ENCODE measurements around the gene IKBKE.
A peak's percentile ranks its signal among the peaks of the same experiment; 100 is the strongest.

Gene IKBKE

DNA sequence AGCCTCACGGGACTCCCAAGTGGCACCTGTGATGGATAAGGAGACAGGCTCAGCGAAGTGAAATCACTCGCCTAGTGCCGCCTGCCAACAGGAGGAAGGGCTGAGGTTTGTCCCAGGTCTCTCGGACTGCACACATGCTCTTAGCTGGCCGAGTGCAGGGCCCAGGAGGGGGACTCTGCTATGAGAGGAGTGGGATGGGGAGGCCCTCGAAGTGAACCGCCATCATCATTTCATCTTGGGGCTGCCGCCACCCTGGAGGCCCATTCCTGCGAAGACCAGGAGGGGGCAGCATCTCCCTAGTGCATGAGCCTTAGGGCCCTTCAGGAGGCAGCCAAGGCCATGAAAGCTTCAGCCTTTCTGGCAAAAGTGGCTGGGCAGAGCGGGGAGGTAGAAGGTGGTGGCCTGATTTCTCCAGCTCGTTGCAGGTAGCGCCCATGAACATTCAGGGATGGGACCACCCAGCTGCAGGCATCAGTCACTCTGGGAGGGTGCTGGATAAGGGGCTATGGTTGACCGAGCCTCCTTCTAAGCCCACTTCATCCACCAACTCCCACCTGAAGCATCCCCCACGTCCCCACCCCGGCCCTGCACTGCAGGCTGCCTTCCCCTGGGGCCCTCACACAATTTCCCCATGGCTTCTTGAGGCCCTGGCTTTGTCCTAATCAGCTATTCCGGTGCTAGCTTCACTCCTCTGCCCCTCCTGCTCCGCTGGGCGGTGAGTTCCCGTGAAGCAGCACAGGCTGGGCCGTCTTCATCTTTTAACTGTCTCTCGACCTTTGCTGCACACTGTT lies 19.9 kb downstream of the IKBKE start:
- peak; percentile 88 for DNase-seq (ENCODE audit: low read depth)
- no peaks in the 10 kb centered on the region for H3K27me3 ChIP-seq (replicated peaks; ENCODE audit: control insufficient read depth, insufficient read depth, low read length)
- no peak overlapping the region for H3K4me3 ChIP-seq (ENCODE audit: low read length)
- H3K9ac ChIP-seq (ENCODE audit: low read length), result no peak overlapping the region
- H3K4me1 ChIP-seq (ENCODE audit: control insufficient read depth, insufficient read depth, low read length), result peaks cover 10% of the 10 kb centered on the region
- H3K36me3 ChIP-seq (ENCODE audit: control insufficient read depth, insufficient read depth, low read length, severe bottlenecking), result peaks cover 39% of the 10 kb centered on the region
- H3K9me3 ChIP-seq (ENCODE audit: control insufficient read depth, low read length), result no peaks in the 10 kb centered on the region

GRCh38 chr1:206490771-206491405 lies 20.6 kb downstream of the IKBKE start:
- no peak for DNase-seq (ENCODE audit: low read depth)
- H3K27me3 ChIP-seq (replicated peaks; ENCODE audit: control insufficient read depth, insufficient read depth, low read length), result no peaks in the 10 kb centered on the region
- no peak overlapping the region for H3K9ac ChIP-seq (ENCODE audit: low read length)
- no peak overlapping the region for H3K4me3 ChIP-seq (ENCODE audit: low read length)
- H3K4me1 ChIP-seq (ENCODE audit: control insufficient read depth, insufficient read depth, low read length), result peaks cover 17% of the 10 kb centered on the region
- H3K36me3 ChIP-seq (ENCODE audit: control insufficient read depth, insufficient read depth, low read length, severe bottlenecking), result peaks cover 39% of the 10 kb centered on the region
- no peaks in the 10 kb centered on the region for H3K9me3 ChIP-seq (ENCODE audit: control insufficient read depth, low read length)

DNA sequence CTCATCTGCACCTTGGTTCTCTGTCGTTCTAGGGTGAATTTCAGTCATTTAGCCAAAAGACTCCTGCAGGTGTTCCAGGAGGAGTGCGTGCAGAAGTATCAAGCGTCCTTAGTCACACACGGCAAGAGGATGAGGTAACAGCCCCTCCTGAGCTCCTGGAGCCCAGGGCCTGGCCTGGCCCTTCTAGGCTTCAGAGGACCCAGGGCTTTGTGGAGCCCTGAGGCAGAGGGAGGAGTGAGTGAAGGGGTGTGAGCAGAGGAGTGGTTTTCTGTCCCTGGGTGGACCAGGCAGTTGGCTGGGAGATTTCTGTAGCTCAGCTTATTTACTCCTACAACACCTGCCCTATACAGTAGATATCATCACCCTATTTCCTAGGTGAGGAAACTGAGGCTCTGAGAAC lies 21.3 kb downstream of the IKBKE start:
- Histone ChIP-seq H3K4me1 (ENCODE audit: control insufficient read depth, insufficient read depth, low read length) (peaks cover 24% of the 10 kb centered on the region), H3K4me3 (ENCODE audit: low read length) (no peak overlapping the region), H3K9ac (ENCODE audit: low read length) (no peak overlapping the region), H3K27me3 (replicated peaks; ENCODE audit: control insufficient read depth, insufficient read depth, low read length) (no peaks in the 10 kb centered on the region), H3K36me3 (ENCODE audit: control insufficient read depth, insufficient read depth, low read length, severe bottlenecking) (peaks cover 39% of the 10 kb centered on the region), H3K9me3 (ENCODE audit: control insufficient read depth, low read length) (no peaks in the 10 kb centered on the region)
- DNase-seq (ENCODE audit: low read depth), result no peak

DNA sequence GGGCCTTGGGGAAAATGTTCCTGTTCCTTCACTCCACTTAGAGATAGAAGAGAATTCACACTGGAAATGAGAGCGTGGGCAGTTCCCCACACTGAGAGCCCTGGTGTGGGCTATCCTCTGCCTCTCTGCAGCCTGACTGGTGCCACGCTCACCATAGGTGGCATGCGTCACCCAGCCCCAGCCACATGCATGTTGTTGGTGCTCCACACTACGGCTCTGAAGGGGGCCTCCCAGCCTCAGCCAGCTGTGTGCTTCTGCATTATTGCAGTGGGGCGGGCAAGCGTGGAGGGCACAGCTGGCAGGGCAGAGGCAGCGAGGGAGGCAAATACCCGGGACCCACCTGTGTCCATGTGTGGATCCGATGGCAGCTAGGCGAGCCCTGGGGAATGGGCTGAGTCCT lies 22.3 kb downstream of the IKBKE start:
- Histone ChIP-seq H3K27me3 (replicated peaks; ENCODE audit: control insufficient read depth, insufficient read depth, low read length) (no peaks in the 10 kb centered on the region), H3K4me3 (ENCODE audit: low read length) (no peak overlapping the region), H3K9me3 (ENCODE audit: control insufficient read depth, low read length) (no peaks in the 10 kb centered on the region), H3K9ac (ENCODE audit: low read length) (no peak overlapping the region), H3K4me1 (ENCODE audit: control insufficient read depth, insufficient read depth, low read length) (peaks cover 28% of the 10 kb centered on the region), H3K36me3 (ENCODE audit: control insufficient read depth, insufficient read depth, low read length, severe bottlenecking) (peaks cover 39% of the 10 kb centered on the region)
- no peak for DNase-seq (ENCODE audit: low read depth)

DNA sequence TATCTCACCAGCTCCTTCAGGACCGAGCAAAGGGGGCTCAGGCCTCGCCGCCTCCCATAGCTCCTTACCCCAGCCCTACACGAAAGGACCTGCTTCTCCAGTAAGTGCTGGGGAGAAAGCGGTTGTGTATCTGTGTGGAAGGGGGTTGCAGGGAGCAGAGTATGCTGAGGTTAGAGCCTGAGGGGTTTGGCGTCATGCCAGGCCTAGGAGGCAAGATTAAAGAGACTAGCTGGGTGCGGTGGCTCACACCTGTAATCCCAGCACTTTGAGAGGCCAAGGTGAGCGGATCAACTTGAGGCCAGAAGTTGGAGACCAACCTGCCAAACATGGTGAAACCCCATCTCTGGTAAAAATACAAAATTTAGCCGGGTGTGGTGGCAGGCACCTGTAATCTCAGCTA lies 23.0 kb downstream of the IKBKE start:
- Histone ChIP-seq H3K4me3 (ENCODE audit: low read length) (no peak overlapping the region), H3K9ac (ENCODE audit: low read length) (no peak overlapping the region), H3K4me1 (ENCODE audit: control insufficient read depth, insufficient read depth, low read length) (peaks cover 33% of the 10 kb centered on the region), H3K9me3 (ENCODE audit: control insufficient read depth, low read length) (no peaks in the 10 kb centered on the region), H3K36me3 (ENCODE audit: control insufficient read depth, insufficient read depth, low read length, severe bottlenecking) (peaks cover 33% of the 10 kb centered on the region), H3K27me3 (replicated peaks; ENCODE audit: control insufficient read depth, insufficient read depth, low read length) (no peaks in the 10 kb centered on the region)
- DNase-seq (ENCODE audit: low read depth), result no peak

DNA sequence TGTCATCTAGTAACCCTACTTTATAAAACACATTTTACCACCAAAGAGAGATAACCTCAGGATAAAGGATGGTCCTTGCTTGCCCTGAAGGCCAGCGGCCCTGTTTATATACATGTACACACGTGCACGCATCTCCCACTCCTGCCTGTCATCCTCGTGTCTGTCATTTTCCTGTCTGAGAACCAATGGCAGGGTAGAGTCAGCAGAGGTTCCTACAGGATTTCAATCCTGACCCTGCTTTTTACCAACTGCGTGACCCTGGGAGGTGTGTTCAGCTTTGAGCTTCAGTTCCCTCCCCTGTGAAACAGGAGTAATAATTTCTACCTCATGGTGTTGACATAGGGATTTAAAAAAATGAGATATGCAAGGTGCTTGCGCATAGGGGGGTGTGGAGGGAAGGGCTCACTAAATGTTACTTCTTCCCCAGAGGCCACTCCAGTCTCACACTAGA lies 24.8 kb downstream of the IKBKE start:
- DNase-seq (ENCODE audit: low read depth), result no peak
- no peaks in the 10 kb centered on the region for H3K9me3 ChIP-seq (ENCODE audit: control insufficient read depth, low read length)

GRCh38 chr1:206495493-206496046 lies 25.3 kb downstream of the IKBKE start:
- Histone ChIP-seq H3K27me3 (replicated peaks; ENCODE audit: control insufficient read depth, insufficient read depth, low read length) (no peaks in the 10 kb centered on the region), H3K4me1 (ENCODE audit: control insufficient read depth, insufficient read depth, low read length) (peaks cover 31% of the 10 kb centered on the region), H3K4me3 (ENCODE audit: low read length) (peak overlapping the region; percentile 8), H3K9ac (ENCODE audit: low read length) (peak overlapping the region; percentile 13), H3K9me3 (ENCODE audit: control insufficient read depth, low read length) (no peaks in the 10 kb centered on the region), H3K36me3 (ENCODE audit: control insufficient read depth, insufficient read depth, low read length, severe bottlenecking) (peaks cover 33% of the 10 kb centered on the region)
- DNase-seq (ENCODE audit: low read depth), result no peak

More for the DNA sequence above, 24.8 kb downstream of the IKBKE start:
- Histone ChIP-seq H3K9ac (ENCODE audit: low read length) (peak overlapping the region; percentile 13), H3K4me1 (ENCODE audit: control insufficient read depth, insufficient read depth, low read length) (peaks cover 31% of the 10 kb centered on the region), H3K36me3 (ENCODE audit: control insufficient read depth, insufficient read depth, low read length, severe bottlenecking) (peaks cover 33% of the 10 kb centered on the region), H3K4me3 (ENCODE audit: low read length) (peak overlapping the region; percentile 8), H3K27me3 (replicated peaks; ENCODE audit: control insufficient read depth, insufficient read depth, low read length) (no peaks in the 10 kb centered on the region)

DNA sequence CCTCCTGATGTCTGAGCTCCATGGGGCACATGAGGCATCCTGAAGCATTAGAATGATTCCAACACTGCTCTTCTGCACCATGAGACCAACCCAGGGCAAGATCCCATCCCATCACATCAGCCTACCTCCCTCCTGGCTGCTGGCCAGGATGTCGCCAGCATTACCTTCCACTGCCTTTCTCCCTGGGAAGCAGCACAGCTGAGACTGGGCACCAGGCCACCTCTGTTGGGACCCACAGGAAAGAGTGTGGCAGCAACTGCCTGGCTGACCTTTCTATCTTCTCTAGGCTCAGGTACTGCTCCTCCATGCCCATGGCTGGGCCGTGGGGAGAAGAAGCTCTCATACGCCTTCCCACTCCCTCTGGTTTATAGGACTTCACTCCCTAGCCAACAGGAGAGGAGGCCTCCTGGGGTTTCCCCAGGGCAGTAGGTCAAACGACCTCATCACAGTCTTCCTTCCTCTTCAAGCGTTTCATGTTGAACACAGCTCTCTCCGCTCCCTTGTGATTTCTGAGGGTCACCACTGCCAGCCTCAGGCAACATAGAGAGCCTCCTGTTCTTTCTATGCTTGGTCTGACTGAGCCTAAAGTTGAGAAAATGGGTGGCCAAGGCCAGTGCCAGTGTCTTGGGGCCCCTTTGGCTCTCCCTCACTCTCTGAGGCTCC lies 26.0 kb downstream of the IKBKE start:
- no peaks in the 10 kb centered on the region for H3K27me3 ChIP-seq (replicated peaks; ENCODE audit: control insufficient read depth, insufficient read depth, low read length)
- H3K9me3 ChIP-seq (ENCODE audit: control insufficient read depth, low read length), result no peaks in the 10 kb centered on the region
- H3K4me1 ChIP-seq (ENCODE audit: control insufficient read depth, insufficient read depth, low read length), result peaks cover 38% of the 10 kb centered on the region
- no peak overlapping the region for H3K9ac ChIP-seq (ENCODE audit: low read length)
- no peak overlapping the region for H3K4me3 ChIP-seq (ENCODE audit: low read length)
- peaks cover 28% of the 10 kb centered on the region for H3K36me3 ChIP-seq (ENCODE audit: control insufficient read depth, insufficient read depth, low read length, severe bottlenecking)
- DNase-seq (ENCODE audit: low read depth), result no peak

- Histone ChIP-seq H3K27me3 (replicated peaks; ENCODE audit: control insufficient read depth, insufficient read depth, low read length) (no peaks in the 10 kb centered on the region), H3K9me3 (ENCODE audit: control insufficient read depth, low read length) (no peaks in the 10 kb centered on the region), H3K4me1 (ENCODE audit: control insufficient read depth, insufficient read depth, low read length) (peaks cover 49% of the 10 kb centered on the region), H3K4me3 (ENCODE audit: low read length) (no peak overlapping the region), H3K9ac (ENCODE audit: low read length) (no peak overlapping the region), H3K36me3 (ENCODE audit: control insufficient read depth, insufficient read depth, low read length, severe bottlenecking) (peaks cover 17% of the 10 kb centered on the region)
- no peak for DNase-seq (ENCODE audit: low read depth)
These were observed 27.1 kb downstream of the IKBKE start for GRCh38 chr1:206497363-206497762.

DNA sequence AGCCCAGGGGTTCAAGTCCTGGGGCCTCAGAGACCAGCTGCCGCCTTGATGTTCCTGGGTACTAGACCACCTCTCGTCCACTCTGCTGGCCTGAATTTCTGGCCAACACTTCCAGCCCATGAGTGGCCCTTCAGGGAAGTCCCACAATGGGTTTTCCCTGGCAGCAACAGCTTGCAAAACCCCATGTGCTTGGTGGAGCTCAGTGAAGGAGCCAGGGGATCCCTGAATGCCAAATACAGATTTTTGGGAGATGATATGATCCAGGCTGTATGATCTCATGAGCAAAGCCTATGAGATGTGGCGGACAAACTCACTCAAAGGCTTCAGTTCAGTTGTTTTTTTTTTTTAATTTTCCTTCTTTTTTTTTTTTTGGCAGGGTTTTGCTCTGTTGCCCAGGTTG lies 27.5 kb downstream of the IKBKE start:
- Histone ChIP-seq H3K27me3 (replicated peaks; ENCODE audit: control insufficient read depth, insufficient read depth, low read length) (no peaks in the 10 kb centered on the region), H3K4me1 (ENCODE audit: control insufficient read depth, insufficient read depth, low read length) (peaks cover 53% of the 10 kb centered on the region), H3K9ac (ENCODE audit: low read length) (no peak overlapping the region), H3K4me3 (ENCODE audit: low read length) (no peak overlapping the region), H3K9me3 (ENCODE audit: control insufficient read depth, low read length) (no peaks in the 10 kb centered on the region), H3K36me3 (ENCODE audit: control insufficient read depth, insufficient read depth, low read length, severe bottlenecking) (peaks cover 13% of the 10 kb centered on the region)
- DNase-seq (ENCODE audit: low read depth), result no peak

GRCh38 chr1:206498685-206499084 lies 28.4 kb downstream of the IKBKE start:
- DNase-seq (ENCODE audit: low read depth), result no peak
- Histone ChIP-seq H3K4me3 (ENCODE audit: low read length) (no peak overlapping the region), H3K9me3 (ENCODE audit: control insufficient read depth, low read length) (no peaks in the 10 kb centered on the region), H3K36me3 (ENCODE audit: control insufficient read depth, insufficient read depth, low read length, severe bottlenecking) (peaks cover 6% of the 10 kb centered on the region), H3K27me3 (replicated peaks; ENCODE audit: control insufficient read depth, insufficient read depth, low read length) (no peaks in the 10 kb centered on the region), H3K9ac (ENCODE audit: low read length) (no peak overlapping the region), H3K4me1 (ENCODE audit: control insufficient read depth, insufficient read depth, low read length) (peaks cover 62% of the 10 kb centered on the region)

Measured in adipocyte (in vitro differentiated cells).